ENCODE data around the gene KCNK6. TPM values are rescaled to one million over a fixed set of nuclear protein-coding genes. Genes with fewer than 3 reads are reported as not detected.
"Not testable (repeated sequence)": the region's sequence is repeated elsewhere in the genome, so short reads cannot be mapped to it uniquely, and the experiment has no call there.

Gene KCNK6
- total RNA-seq, 1 donor from 2014 or later = 0.92 TPM

DNA sequence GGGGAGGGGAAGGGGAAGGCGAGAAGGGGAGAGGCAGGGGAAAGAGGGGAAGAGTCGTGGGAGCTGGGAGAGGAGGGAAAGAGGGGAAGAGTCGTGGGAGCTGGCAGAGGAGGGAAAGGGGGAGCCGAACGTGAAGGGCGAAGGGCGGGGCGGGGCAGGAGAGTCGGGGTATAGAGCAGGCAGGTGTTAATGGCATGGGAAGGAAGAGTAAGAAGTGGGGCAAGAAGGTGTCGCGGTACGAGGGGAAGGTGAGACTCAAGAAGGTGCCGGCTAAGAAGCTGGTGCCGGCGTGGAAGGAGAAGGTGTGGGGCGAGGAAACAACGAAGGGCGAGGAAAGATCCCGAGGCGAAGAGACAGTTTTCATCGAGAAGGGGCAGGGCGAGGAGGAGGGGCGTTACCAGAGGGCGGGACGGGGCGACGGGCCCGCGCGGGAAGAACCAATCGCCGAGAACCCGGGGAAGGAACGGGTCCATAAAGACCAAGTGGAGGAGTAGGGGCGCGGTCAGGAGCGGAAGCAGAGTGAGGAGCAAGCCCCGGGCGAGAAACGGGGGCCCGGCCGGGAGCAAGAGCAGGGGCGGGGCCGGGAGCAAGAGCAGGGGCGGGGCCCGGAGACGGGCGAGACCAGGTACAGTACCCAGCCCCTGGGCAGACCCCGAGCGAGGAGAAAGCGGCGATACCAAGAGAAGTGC, 16.4 kb downstream of the KCNK6 start:
- Histone ChIP-seq H3K9me3 (ENCODE audit: low read depth) (no peaks in the 10 kb centered on the region), H2AFZ (replicated peaks) (peak overlapping the region; percentile 79), H3K4me2 (peak overlapping the region; percentile 82), H3K4me3 (peak overlapping the region; percentile 67), H3K79me2 (ENCODE audit: low read depth) (no peaks in the 10 kb centered on the region), H3K9ac (no peak overlapping the region), H4K20me1 (ENCODE audit: low read depth) (no peaks in the 10 kb centered on the region), H3K36me3 (no peaks in the 10 kb centered on the region), H3K4me1 (peaks cover 8% of the 10 kb centered on the region), H3K27me3 (no peaks in the 10 kb centered on the region), H3K27ac (no peak overlapping the region), H3F3A (ENCODE audit: low read depth) (peaks cover 35% of the 10 kb centered on the region)
- Mint-ChIP-seq H3K36me3 (no peaks in the 10 kb centered on the region), H3K27ac (no peak overlapping the region), H3K27me3 (ENCODE audit: insufficient read depth, low read depth) (peaks cover 3% of the 10 kb centered on the region), H3K4me1 (peaks cover 16% of the 10 kb centered on the region), H3K9me3 (no peaks in the 10 kb centered on the region), H3K4me3 (peak overlapping the region; percentile 88)
- DNase-seq (ENCODE audit: low spot score) = peak; percentile 96
- no peak for TF ChIP-seq EZH2 (IDR thresholded peaks at IDR 0.05)
- TF ChIP-seq EZH2phosphoT487 (IDR thresholded peaks at IDR 0.05) = no peak
- TF ChIP-seq, protein P1, sequence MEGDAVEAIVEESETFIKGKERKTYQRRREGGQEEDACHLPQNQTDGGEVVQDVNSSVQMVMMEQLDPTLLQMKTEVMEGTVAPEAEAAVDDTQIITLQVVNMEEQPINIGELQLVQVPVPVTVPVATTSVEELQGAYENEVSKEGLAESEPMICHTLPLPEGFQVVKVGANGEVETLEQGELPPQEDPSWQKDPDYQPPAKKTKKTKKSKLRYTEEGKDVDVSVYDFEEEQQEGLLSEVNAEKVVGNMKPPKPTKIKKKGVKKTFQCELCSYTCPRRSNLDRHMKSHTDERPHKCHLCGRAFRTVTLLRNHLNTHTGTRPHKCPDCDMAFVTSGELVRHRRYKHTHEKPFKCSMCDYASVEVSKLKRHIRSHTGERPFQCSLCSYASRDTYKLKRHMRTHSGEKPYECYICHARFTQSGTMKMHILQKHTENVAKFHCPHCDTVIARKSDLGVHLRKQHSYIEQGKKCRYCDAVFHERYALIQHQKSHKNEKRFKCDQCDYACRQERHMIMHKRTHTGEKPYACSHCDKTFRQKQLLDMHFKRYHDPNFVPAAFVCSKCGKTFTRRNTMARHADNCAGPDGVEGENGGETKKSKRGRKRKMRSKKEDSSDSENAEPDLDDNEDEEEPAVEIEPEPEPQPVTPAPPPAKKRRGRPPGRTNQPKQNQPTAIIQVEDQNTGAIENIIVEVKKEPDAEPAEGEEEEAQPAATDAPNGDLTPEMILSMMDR (IDR thresholded peaks at IDR 0.05) = no peak

DNA sequence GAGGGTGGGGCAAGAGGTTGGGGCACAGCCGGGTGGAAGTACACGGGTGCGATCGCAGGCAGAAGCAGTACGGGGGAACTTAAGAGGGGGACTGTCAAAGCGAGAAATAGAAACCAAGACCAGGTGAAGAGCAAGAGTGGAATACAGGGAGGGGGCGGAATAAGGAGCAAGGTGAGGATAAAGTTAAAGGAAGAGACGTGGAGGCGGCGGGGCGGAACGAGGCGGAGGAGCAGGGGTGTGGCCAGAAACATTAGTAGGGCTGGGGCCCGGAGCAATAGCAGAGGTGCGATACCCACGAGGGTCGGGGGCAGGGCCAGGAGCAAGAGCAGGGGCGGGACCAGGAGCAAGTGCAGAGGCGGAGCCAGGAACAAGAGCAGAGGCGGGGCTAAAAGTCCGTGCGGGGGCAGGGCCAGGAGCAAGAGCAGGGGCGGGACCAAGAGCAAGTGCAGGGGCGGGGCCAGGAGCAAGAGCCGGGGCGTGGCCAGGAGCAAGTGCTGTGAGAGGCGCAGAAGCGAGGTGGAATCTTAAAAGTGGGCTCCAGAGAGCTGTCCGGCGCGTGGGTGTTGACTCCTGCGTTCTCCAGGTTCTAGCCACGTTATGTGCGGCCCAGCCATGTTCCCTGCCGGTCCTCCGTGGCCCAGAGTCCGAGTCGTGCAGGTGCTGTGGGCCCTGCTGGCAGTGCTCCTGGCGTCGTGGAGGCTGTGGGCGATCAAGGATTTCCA, 17.2 kb downstream of the KCNK6 start:
- H3F3A ChIP-seq (ENCODE audit: low read depth) = peaks cover 35% of the 10 kb centered on the region
- no peaks in the 10 kb centered on the region for H3K36me3 ChIP-seq
- H3K79me2 ChIP-seq (ENCODE audit: low read depth) = no peaks in the 10 kb centered on the region
- no peak overlapping the region for H3K9ac ChIP-seq
- Mint-ChIP-seq H3K27me3 (ENCODE audit: insufficient read depth, low read depth) (peaks cover 3% of the 10 kb centered on the region), H3K27ac (no peak overlapping the region), H3K4me3 (peak overlapping the region; percentile 88), H3K36me3 (no peaks in the 10 kb centered on the region), H3K4me1 (peaks cover 16% of the 10 kb centered on the region), H3K9me3 (no peaks in the 10 kb centered on the region)
- peak; percentile 98 for DNase-seq (ENCODE audit: low spot score)
- H3K27me3 ChIP-seq = no peaks in the 10 kb centered on the region
- no peaks in the 10 kb centered on the region for H4K20me1 ChIP-seq (ENCODE audit: low read depth)
- H3K4me1 ChIP-seq = peaks cover 8% of the 10 kb centered on the region
- H2AFZ ChIP-seq (replicated peaks) = peak overlapping the region; percentile 79
- no peak overlapping the region for H3K27ac ChIP-seq
- H3K9me3 ChIP-seq (ENCODE audit: low read depth) = no peaks in the 10 kb centered on the region
- peak overlapping the region; percentile 67 for H3K4me3 ChIP-seq
- TF ChIP-seq, protein P1 (IDR thresholded peaks at IDR 0.05) = no peak
- TF ChIP-seq EZH2phosphoT487 (IDR thresholded peaks at IDR 0.05) = no peak
- TF ChIP-seq EZH2 (IDR thresholded peaks at IDR 0.05) = no peak
- H3K4me2 ChIP-seq = peak overlapping the region; percentile 82

DNA sequence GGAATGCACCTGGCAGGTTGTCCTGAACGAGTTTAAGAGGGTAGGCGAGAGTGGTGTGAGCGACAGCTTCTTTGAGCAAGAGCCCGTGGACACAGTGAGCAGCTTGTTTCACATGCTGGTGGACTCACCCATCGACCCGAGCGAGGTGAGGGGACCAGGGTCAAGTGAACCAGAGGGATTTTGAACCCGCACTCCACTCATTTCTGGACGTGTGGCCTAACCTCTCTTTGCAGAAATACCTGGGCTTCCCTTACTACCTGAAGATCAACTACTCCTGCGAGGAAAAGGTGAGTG, 17.7 kb downstream of the KCNK6 start:
- Mint-ChIP-seq H3K27ac (no peak overlapping the region), H3K4me3 (peak overlapping the region; percentile 88), H3K27me3 (ENCODE audit: insufficient read depth, low read depth) (peaks cover 3% of the 10 kb centered on the region), H3K9me3 (no peaks in the 10 kb centered on the region), H3K4me1 (peaks cover 16% of the 10 kb centered on the region), H3K36me3 (no peaks in the 10 kb centered on the region)
- peaks cover 8% of the 10 kb centered on the region for H3K4me1 ChIP-seq
- H3K4me3 ChIP-seq = peak overlapping the region; percentile 67
- H3K9me3 ChIP-seq (ENCODE audit: low read depth) = no peaks in the 10 kb centered on the region
- H3K27ac ChIP-seq = no peak overlapping the region
- H3K27me3 ChIP-seq = no peaks in the 10 kb centered on the region
- H3F3A ChIP-seq (ENCODE audit: low read depth) = peaks cover 35% of the 10 kb centered on the region
- H3K79me2 ChIP-seq (ENCODE audit: low read depth) = no peaks in the 10 kb centered on the region
- no peak overlapping the region for H2AFZ ChIP-seq (replicated peaks)
- no peak overlapping the region for H3K9ac ChIP-seq
- no peak for DNase-seq (ENCODE audit: low spot score)
- H3K4me2 ChIP-seq = peak overlapping the region; percentile 82
- no peaks in the 10 kb centered on the region for H4K20me1 ChIP-seq (ENCODE audit: low read depth)
- TF ChIP-seq EZH2phosphoT487 (IDR thresholded peaks at IDR 0.05) = no peak
- no peak for TF ChIP-seq EZH2 (IDR thresholded peaks at IDR 0.05)
- TF ChIP-seq, protein P1 (IDR thresholded peaks at IDR 0.05) = no peak
- no peaks in the 10 kb centered on the region for H3K36me3 ChIP-seq

DNA sequence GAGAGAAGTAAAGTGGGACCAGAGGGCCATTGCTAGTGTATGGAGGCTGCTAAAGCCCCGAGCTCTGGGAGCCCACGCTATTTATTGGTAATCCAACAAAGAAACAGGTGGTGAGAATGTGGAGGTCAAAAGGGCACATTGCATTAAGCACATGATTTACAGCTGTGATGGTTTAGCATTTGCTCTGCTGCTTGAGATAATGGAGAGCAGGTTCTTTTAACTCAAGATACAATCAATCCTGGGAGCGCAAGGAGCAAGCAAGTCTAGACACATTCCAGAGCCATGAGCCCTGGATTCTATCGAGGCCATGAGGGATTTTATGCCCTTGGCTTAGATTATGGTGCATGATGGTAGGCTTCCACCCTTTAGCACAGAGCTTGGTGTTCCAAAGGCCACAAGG, 19.4 kb downstream of the KCNK6 start:
- not testable (repeated sequence) for H3K27ac Mint-ChIP-seq; H3K27me3 Mint-ChIP-seq (ENCODE audit: insufficient read depth, low read depth); H3K36me3 ChIP-seq; H3K27me3 ChIP-seq; H4K20me1 ChIP-seq (ENCODE audit: low read depth); H3K9ac ChIP-seq; H3K79me2 ChIP-seq (ENCODE audit: low read depth); H3K9me3 Mint-ChIP-seq; H3K36me3 Mint-ChIP-seq; H3K4me1 ChIP-seq; H2AFZ ChIP-seq (replicated peaks); H3K9me3 ChIP-seq (ENCODE audit: low read depth); H3K4me3 ChIP-seq
- DNase-seq (ENCODE audit: low spot score) = peak; percentile 58
- H3F3A ChIP-seq (ENCODE audit: low read depth) = peaks cover 35% of the 10 kb centered on the region
- peaks cover 16% of the 10 kb centered on the region for H3K4me1 Mint-ChIP-seq
- peak overlapping the region; percentile 40 for H3K27ac ChIP-seq
- peak overlapping the region; percentile 14 for H3K4me2 ChIP-seq
- H3K4me3 Mint-ChIP-seq = peak overlapping the region; percentile 48

Data from neural progenitor cell (in vitro differentiated cells).